Myocyte (in vitro differentiated cells): ENCODE data around the gene SFSWAP. TPM values are rescaled to one million over a fixed set of nuclear protein-coding genes. Genes with fewer than 3 reads are reported as not detected.
A peak's percentile ranks its signal among the peaks of the same experiment; 100 is the strongest.
"Not testable (repeated sequence)": the region's sequence is repeated elsewhere in the genome, so short reads cannot be mapped to it uniquely, and the experiment has no call there.

ENCODE experiments used
- DNase-seq: peaks from one replicate; pipeline ENCODE4 v3.0.0-alpha.2; 2012; ENCODE audit warnings: low read depth
- polyA plus RNA-seq: library from polyadenylated mRNA; unstranded; fragments of >200 nt; gene quantifications from one replicate; pipeline ENCODE4 v1.2.1, GENCODE V29; 2012; ENCODE audit warnings: missing spikeins
- total RNA-seq: library from RNA; depleted of rRNA; stranded (reverse); fragments of >200 nt; gene quantifications from 2 replicates; pipeline ENCODE4 v1.2.3, GENCODE V29; 2014

SFSWAP gene
- 24.0 and 31.6 TPM in 2 replicates for total RNA-seq
- polyA plus RNA-seq: 20.5 TPM

GRCh38 chr12:131710464-131711457 is at the start of gene SFSWAP:
TSS of gene SFSWAP (plus strand) at chr12:131711090. CDS start at chr12:131711230, 140 bp downstream.
- DNase-seq: peak; percentile 82

- DNase-seq: not testable (repeated sequence)
Observed at GRCh38 chr12:131661170-131661985, 49.5 kb upstream of the SFSWAP start.

- DNase-seq: not testable (repeated sequence)
Observed at GRCh38 chr12:131661986-131662288, 49.0 kb upstream of the SFSWAP start.

GRCh38 chr12:131662346-131662745 is 48.5 kb upstream of the SFSWAP start:
- not testable (repeated sequence) for DNase-seq

GRCh38 chr12:131665666-131666065 is 45.2 kb upstream of the SFSWAP start:
- DNase-seq: not testable (repeated sequence)

- DNase-seq: not testable (repeated sequence)
Observed at GRCh38 chr12:131666486-131666885, 44.4 kb upstream of the SFSWAP start.

- not testable (repeated sequence) for DNase-seq
Observed at GRCh38 chr12:131666978-131667601, 43.8 kb upstream of the SFSWAP start.

GRCh38 chr12:131671276-131671675 is 39.6 kb upstream of the SFSWAP start:
- DNase-seq: no peak

GRCh38 chr12:131671871-131672270 is 39.0 kb upstream of the SFSWAP start:
- DNase-seq: no peak

GRCh38 chr12:131672311-131672940 is 38.5 kb upstream of the SFSWAP start:
- DNase-seq: no peak

- DNase-seq: no peak
Observed at GRCh38 chr12:131672941-131673887, 37.7 kb upstream of the SFSWAP start.

- DNase-seq: no peak
Observed at GRCh38 chr12:131673888-131674257, 37.0 kb upstream of the SFSWAP start.

- DNase-seq: no peak
Observed at GRCh38 chr12:131674373-131674772, 36.5 kb upstream of the SFSWAP start.

GRCh38 chr12:131675126-131676080 is 35.5 kb upstream of the SFSWAP start:
- DNase-seq: no peak

GRCh38 chr12:131676544-131676943 is 34.3 kb upstream of the SFSWAP start:
- no peak for DNase-seq

- not testable (repeated sequence) for DNase-seq
Observed at GRCh38 chr12:131677067-131677466, 33.8 kb upstream of the SFSWAP start.

GRCh38 chr12:131677699-131678098 is 33.2 kb upstream of the SFSWAP start:
- DNase-seq: no peak

- not testable (repeated sequence) for DNase-seq
Observed at GRCh38 chr12:131678389-131679181, 32.3 kb upstream of the SFSWAP start.
